K562 (cell line): ENCODE measurements around the gene ZNF805. TPM values are rescaled to one million over a fixed set of nuclear protein-coding genes. Genes with fewer than 3 reads are reported as not detected.

ENCODE experiments used
- CHD1 ChIP-seq: fragments of 200-600 bp; sonication (generic); IDR thresholded peaks from one replicate; pipeline ENCODE4 v1.6.1; 2012; ENCODE audit warnings: mild to moderate bottlenecking, moderate library complexity, low read length, inconsistent platforms
- CREB3L1 ChIP-seq: fragments of 450-650 bp; IDR thresholded peaks from 2 replicates; pipeline ENCODE4 v1.6.1; 2014; ENCODE audit warnings: low read depth, mild to moderate bottlenecking, moderate library complexity, borderline replicate concordance
- KDM5B ChIP-seq: fragments of 200-600 bp; sonication (generic); IDR thresholded peaks from 2 replicates; pipeline ENCODE4 v1.6.1; 2012; ENCODE audit warnings: low read depth, mild to moderate bottlenecking, moderate library complexity, low read length, control low read depth, inconsistent platforms; ENCODE audit not compliant: insufficient replicate concordance
- MTF1 ChIP-seq: fragments of 250-450 bp; sonication (Bioruptor Pico); IDR thresholded peaks from 2 replicates; pipeline ENCODE4 v1.9.0; 2021; ENCODE audit warnings: moderate library complexity, mild to moderate bottlenecking, inconsistent platforms, borderline replicate concordance
- NFXL1 ChIP-seq: fragments of 450-650 bp; formaldehyde crosslinking; IDR thresholded peaks from 2 replicates; pipeline ENCODE4 v1.4.0; 2021; ENCODE audit warnings: mild to moderate bottlenecking
- PHF20 ChIP-seq: fragments of 450-650 bp; IDR thresholded peaks from 2 replicates; pipeline ENCODE4 v1.6.1; 2018; ENCODE audit not compliant: partially characterized antibody
- TEAD1 ChIP-seq, 2 experiments: fragments of 450-650 bp in 1 of 2; sonication (generic) in 1 of 2; formaldehyde crosslinking; IDR thresholded peaks; 2 replicates each; pipeline versions ENCODE4 v1.4.0 to v1.8.0; 2020 to 2022; ENCODE audit warnings: mild to moderate bottlenecking in 2 of 2, missing genetic modification reagents in 1 of 2
- TSHZ1 ChIP-seq: fragments of 250-450 bp; sonication (Bioruptor Pico); IDR thresholded peaks from 2 replicates; pipeline ENCODE4 v1.4.0; 2020; ENCODE audit warnings: mild to moderate bottlenecking, moderate library complexity
- VEZF1 ChIP-seq: fragments of 200-800 bp; sonication (Bioruptor generic); IDR thresholded peaks from 2 replicates; pipeline ENCODE4 v1.6.1; 2017; ENCODE audit warnings: missing genetic modification characterization, missing compliant biosample characterization
- ZKSCAN1 ChIP-seq: fragments of 150-350 bp; IDR thresholded peaks from 2 replicates; pipeline ENCODE4 v1.6.1; 2016; ENCODE audit warnings: low read depth, low read length
- ZKSCAN3 ChIP-seq: fragments of 250-450 bp; sonication (Bioruptor Pico); IDR thresholded peaks from 2 replicates; pipeline ENCODE4 v1.4.0; 2020
- ZNF174 ChIP-seq: fragments of 250-450 bp; sonication (Bioruptor Pico); IDR thresholded peaks from 2 replicates; pipeline ENCODE4 v1.4.0; 2020; ENCODE audit warnings: mild to moderate bottlenecking
- ZNF280B ChIP-seq: fragments of 250-450 bp; sonication (Bioruptor Pico); IDR thresholded peaks from 2 replicates; pipeline ENCODE4 v1.5.1; 2021; ENCODE audit warnings: mild to moderate bottlenecking
- ZNF75A ChIP-seq: fragments of 450-650 bp; formaldehyde crosslinking; IDR thresholded peaks from 2 replicates; pipeline ENCODE4 v1.4.0; 2020; ENCODE audit warnings: mild to moderate bottlenecking
- polyA plus RNA-seq, 8 experiments: library from polyadenylated mRNA; depleted of rRNA in 4 of 8; stranded (reverse) in 5 of 8; unstranded in 3 of 8; fragments of >200 nt; fragmentation: Nextera tagmentation in 2 of 8; fragmentation: Illumina TruSeq in 1 of 8; extraction: Ambion mirVana in 2 of 8; extraction: Trizol in 1 of 8; gene quantifications; 2 replicates each; pipeline versions ENCODE4 v1.2.1 to v1.2.3, GENCODE V29; 2011 to 2014; ENCODE audit warnings: inconsistent platforms in 1 of 8, missing spikeins in 1 of 8
- total RNA-seq, 7 experiments: library from RNA; depleted of rRNA in 6 of 7; stranded (reverse); fragments of >200 nt in 6 of 7; fragmentation: Illumina TruSeq in 2 of 7; extraction: Trizol in 2 of 7; gene quantifications; 2 replicates each; pipeline versions ENCODE4 v1.2.1 to v1.2.3, GENCODE V29; 2011 to 2021; ENCODE audit warnings: low replicate concordance in 1 of 7
- TF ChIP-seq, protein P1 (sequence below): sonication (generic); formaldehyde crosslinking; IDR thresholded peaks from 2 replicates; pipeline ENCODE4 v1.8.0; 2023; ENCODE audit warnings: mild to moderate bottlenecking, missing genetic modification reagents
- TF ChIP-seq, protein P2 (sequence below): fragments of 450-650 bp; conservative IDR thresholded peaks from 2 replicates; pipeline ENCODE4 v1.6.1; 2016; ENCODE audit warnings: missing genetic modification characterization, low read depth, mild to moderate bottlenecking, missing compliant biosample characterization, moderate library complexity

Gene ZNF805
- total and polyA plus RNA-seq, 9 of the 15 experiments (the other 6 are each of a cell fraction or from before 2014, with no cell fraction given), result 0.32 to 6.7 (median 3.9) TPM

GRCh38 chr19:57240311-57241090 is at the start of gene ZNF805 (continued):
- TF ChIP-seq VEZF1 (CRISPR knock-in tag), result peak; percentile 94
- TF ChIP-seq CREB3L1, result peak; percentile 98
- TF ChIP-seq KDM5B, result peak; percentile 80
- peak; percentile 63; the same call in 1 of the 2 replicates for TF ChIP-seq ZKSCAN1
- no peak for TF ChIP-seq TSHZ1 (CRISPR knock-in tag)
- no peak for TF ChIP-seq MTF1 (CRISPR knock-in tag)
- TF ChIP-seq, protein P1, sequence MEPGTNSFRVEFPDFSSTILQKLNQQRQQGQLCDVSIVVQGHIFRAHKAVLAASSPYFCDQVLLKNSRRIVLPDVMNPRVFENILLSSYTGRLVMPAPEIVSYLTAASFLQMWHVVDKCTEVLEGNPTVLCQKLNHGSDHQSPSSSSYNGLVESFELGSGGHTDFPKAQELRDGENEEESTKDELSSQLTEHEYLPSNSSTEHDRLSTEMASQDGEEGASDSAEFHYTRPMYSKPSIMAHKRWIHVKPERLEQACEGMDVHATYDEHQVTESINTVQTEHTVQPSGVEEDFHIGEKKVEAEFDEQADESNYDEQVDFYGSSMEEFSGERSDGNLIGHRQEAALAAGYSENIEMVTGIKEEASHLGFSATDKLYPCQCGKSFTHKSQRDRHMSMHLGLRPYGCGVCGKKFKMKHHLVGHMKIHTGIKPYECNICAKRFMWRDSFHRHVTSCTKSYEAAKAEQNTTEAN (CRISPR knock-in tag), result 0 out of 2 replicates have a peak, but pooled peaks have one; percentile 33
- no peak for TF ChIP-seq ZNF280B (CRISPR knock-in tag)
- no peak for TF ChIP-seq ZKSCAN3 (CRISPR knock-in tag)
- no peak for TF ChIP-seq CHD1
- TF ChIP-seq NFXL1 (CRISPR knock-in tag), result no peak
- peak; percentile 94 for TF ChIP-seq PHF20
- TF ChIP-seq TEAD1 (CRISPR knock-in tag; IDR thresholded peaks at IDR 0.05), result 0 out of 4 replicates have a peak, but pooled peaks of 1 of the 2 experiments have one; percentile 49
- TF ChIP-seq, protein P2, sequence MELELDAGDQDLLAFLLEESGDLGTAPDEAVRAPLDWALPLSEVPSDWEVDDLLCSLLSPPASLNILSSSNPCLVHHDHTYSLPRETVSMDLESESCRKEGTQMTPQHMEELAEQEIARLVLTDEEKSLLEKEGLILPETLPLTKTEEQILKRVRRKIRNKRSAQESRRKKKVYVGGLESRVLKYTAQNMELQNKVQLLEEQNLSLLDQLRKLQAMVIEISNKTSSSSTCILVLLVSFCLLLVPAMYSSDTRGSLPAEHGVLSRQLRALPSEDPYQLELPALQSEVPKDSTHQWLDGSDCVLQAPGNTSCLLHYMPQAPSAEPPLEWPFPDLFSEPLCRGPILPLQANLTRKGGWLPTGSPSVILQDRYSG (tag), result peak; percentile 61; the same call in 1 of the 2 replicates
- TF ChIP-seq ZNF75A (CRISPR knock-in tag), result no peak
- TF ChIP-seq ZNF174 (CRISPR knock-in tag), result no peak
